HepG2 (cell line): ENCODE results near the gene ROM1. TPM values are rescaled to one million over a fixed set of nuclear protein-coding genes. Genes with fewer than 3 reads are reported as not detected.
A peak's percentile ranks its signal among the peaks of the same experiment; 100 is the strongest.

Experiments
- ATAC-seq: fragments of 200-7000 bp; cut with Tn5 transposase; 3 replicates; pipeline ENCODE4 v1.9.1; 2020; ENCODE audit warnings: mild to moderate bottlenecking, moderate library complexity
- BruUV-seq: library from RNA; stranded (reverse); fragments of 400-500 nt; replicated peaks from 2 replicates; lab custom pipeline; 2021; lab: Mats Ljungman, UMichigan
- CTCF ChIA-PET: fragments of 300-600 bp; formaldehyde crosslinking; extraction: SDS; loops from one replicate; lab custom pipeline; 2021; ENCODE audit warnings: low total read pairs, inconsistent platforms, low intra/inter-chr PET ratio; lab: Yijun Ruan, JAX
- POLR2A ChIA-PET: fragments of 350-600 bp; sonication (Branson Sonifier 250); formaldehyde crosslinking; loops from one replicate; lab custom pipeline; 2020; ENCODE audit warnings: antibody characterized with exemption, inconsistent platforms; lab: Yijun Ruan, JAX
- DNase-seq: peaks from one replicate; pipeline ENCODE4 v3.0.0-alpha.2; 2015; ENCODE audit warnings: low spot score
- FAIRE-seq: peaks from 3 replicates; lab custom pipeline; 2011; peaks lifted over from hg19 to GRCh38; lab: Jason Lieb, UNC
- H2AFZ ChIP-seq: one replicate; pipeline ENCODE4 v1.6.1; 2011; ENCODE audit warnings: low read length, inconsistent platforms
- H3K27ac ChIP-seq: fragments of 300-600 bp; 3 replicates; pipeline ENCODE4 v1.8.0; 2011; ENCODE audit warnings: mixed run types, mild to moderate bottlenecking, mixed read lengths, low read length, inconsistent platforms; ENCODE audit not compliant: insufficient read depth; ENCODE audit errors: extremely low read length
- H3K27me3 ChIP-seq, 2 experiments: fragments of 200-600 bp in 1 of 2; 2 replicates in 1 of 2; 3 replicates in 1 of 2; pipeline versions ENCODE4 v1.6.0 to v1.8.0; 2011; ENCODE audit warnings: low read length in 2 of 2, mild to moderate bottlenecking in 2 of 2, moderate library complexity in 2 of 2, inconsistent platforms in 1 of 2; ENCODE audit not compliant: insufficient read depth in 2 of 2, control insufficient read depth in 1 of 2
- H3K36me3 ChIP-seq, 2 experiments: fragments of 200-600 bp in 1 of 2; replicated peaks in 1 of 2; 2 replicates in 1 of 2; 3 replicates in 1 of 2; pipeline versions ENCODE4 v1.5.1 to v1.8.0; 2011; ENCODE audit warnings: low read length in 2 of 2, inconsistent platforms in 1 of 2; ENCODE audit not compliant: insufficient read depth in 2 of 2, control insufficient read depth in 1 of 2
- H3K4me1 ChIP-seq: 2 replicates; pipeline ENCODE4 v1.5.1; 2012; ENCODE audit warnings: low read length, inconsistent platforms; ENCODE audit not compliant: insufficient read depth
- H3K4me2 ChIP-seq: 2 replicates; pipeline ENCODE4 v1.6.0; 2011; ENCODE audit warnings: low read depth, low read length, inconsistent platforms
- H3K4me3 ChIP-seq, 3 experiments: fragments of 200-600 bp in 1 of 3; sonication (generic), shearing (Covaris generic) in 1 of 3; replicated peaks in 1 of 3; 2 replicates each; pipeline ENCODE4 v1.5.1; 2011 to 2016; ENCODE audit warnings: low read length in 3 of 3, inconsistent platforms in 2 of 3, low read depth in 2 of 3, mild to moderate bottlenecking in 2 of 3, control low read depth in 1 of 3, mixed read lengths in 1 of 3; ENCODE audit not compliant: insufficient read depth in 1 of 3
- H3K79me2 ChIP-seq: one replicate; pipeline ENCODE4 v1.6.1; 2011; ENCODE audit warnings: low read length, inconsistent platforms; ENCODE audit not compliant: insufficient read depth
- H3K9ac ChIP-seq: 2 replicates; pipeline ENCODE4 v1.6.0; 2011; ENCODE audit warnings: mild to moderate bottlenecking, low read depth, low read length, inconsistent platforms; ENCODE audit not compliant: insufficient read depth
- H3K9me3 ChIP-seq: 2 replicates; pipeline ENCODE4 v1.5.1; 2012; ENCODE audit warnings: mild to moderate bottlenecking, low read length
- H4K20me1 ChIP-seq: 2 replicates; pipeline ENCODE4 v1.6.0; 2011; ENCODE audit warnings: inconsistent platforms, mild to moderate bottlenecking, low read length, moderate library complexity; ENCODE audit not compliant: insufficient read depth
- AGO2 ChIP-seq: fragments of 200-400 bp; formaldehyde crosslinking; optimal IDR thresholded peaks from 2 replicates; pipeline ENCODE3; 2017; ENCODE audit warnings: mild to moderate bottlenecking, low read depth, low read length, moderate library complexity
- ATF5 ChIP-seq: sonication (generic); formaldehyde crosslinking; IDR thresholded peaks from 2 replicates; pipeline ENCODE4 v1.4.0; 2020; ENCODE audit warnings: mild to moderate bottlenecking, low read depth, missing genetic modification reagents
- GABPA ChIP-seq, 2 experiments: IDR thresholded peaks; 2 replicates each; pipeline ENCODE4 v1.6.1; 2011 to 2016; ENCODE audit warnings: low read depth in 2 of 2, low read length in 1 of 2, missing biosample characterization in 1 of 2, missing genetic modification characterization in 1 of 2
- HINFP ChIP-seq: sonication (generic); formaldehyde crosslinking; IDR thresholded peaks from 2 replicates; pipeline ENCODE4 v1.4.0; 2020; ENCODE audit warnings: low read depth, mild to moderate bottlenecking, missing genetic modification reagents
- HMGA1 ChIP-seq: sonication (generic); formaldehyde crosslinking; conservative IDR thresholded peaks from 2 replicates; pipeline ENCODE4 v1.4.0; 2020; ENCODE audit warnings: missing genetic modification reagents
- NCOA1 ChIP-seq: sonication (generic); formaldehyde crosslinking; IDR thresholded peaks from 2 replicates; pipeline ENCODE4 v1.9.0; 2021; ENCODE audit warnings: missing genetic modification reagents
- RELA ChIP-seq: sonication (generic); formaldehyde crosslinking; IDR thresholded peaks from 2 replicates; pipeline ENCODE4 v1.4.0; 2020; ENCODE audit warnings: missing genetic modification reagents
- TEAD3 ChIP-seq: optimal IDR thresholded peaks from 2 replicates; pipeline ENCODE3; 2016; ENCODE audit warnings: borderline replicate concordance
- ZNF501 ChIP-seq: sonication (generic); formaldehyde crosslinking; IDR thresholded peaks from 2 replicates; pipeline ENCODE4 v1.5.1; 2020; ENCODE audit warnings: mild to moderate bottlenecking, moderate library complexity, missing genetic modification reagents
- ZNF775 ChIP-seq: sonication (generic); formaldehyde crosslinking; IDR thresholded peaks from 2 replicates; pipeline ENCODE4 v1.4.0; 2020; ENCODE audit warnings: missing genetic modification reagents, mild to moderate bottlenecking, moderate library complexity, borderline replicate concordance
- WGBS: methylation state at CpG from one replicate; pipeline ENCODE4 v1.1.6; 2017; ENCODE audit warnings: low lambda C conversion rate; 5-methylcytosine and 5-hydroxymethylcytosine counted together
- in situ Hi-C: cut with HindIII; loops from 2 replicates; pipeline ENCODE4 v1.10.0; 2017; ENCODE audit warnings: low pct_unique_long_range_greater_than_20kb; ENCODE audit not compliant: extremely low pct_ligation_motif_present
- intact Hi-C: fragments of 100-400 bp; cut with micrococcal nuclease; formaldehyde crosslinking; loops from one replicate; pipeline ENCODE4 v1.10.0; 2022; ENCODE audit not compliant: unreplicated experiment
- polyA plus RNA-seq, 8 experiments: library from polyadenylated mRNA; depleted of rRNA in 3 of 8; stranded (reverse) in 7 of 8; unstranded in 1 of 8; fragments of >200 nt; fragmentation: Illumina TruSeq in 4 of 8; extraction: Trizol in 4 of 8; gene quantifications; 2 replicates each; pipeline versions ENCODE4 v1.2.1 to v1.2.3, GENCODE V29; 2011 to 2016; ENCODE audit warnings: low read depth in 4 of 8, missing spikeins in 1 of 8, mixed read lengths in 1 of 8; ENCODE audit not compliant: insufficient read depth in 1 of 8
- total RNA-seq, 5 experiments: library from RNA; depleted of rRNA; stranded (reverse); fragments of >200 nt; fragmentation: Illumina TruSeq; extraction: Trizol; gene quantifications; 2 replicates each; pipeline ENCODE4 v1.2.3, GENCODE V29; 2016; ENCODE audit warnings: low read depth in 1 of 5

ROM1 gene
- total and polyA plus RNA-seq, 2 of the 13 experiments (the other 11 are each of a cell fraction or from before 2014, with no cell fraction given), result 1.2 to 2.4 TPM

DNA sequence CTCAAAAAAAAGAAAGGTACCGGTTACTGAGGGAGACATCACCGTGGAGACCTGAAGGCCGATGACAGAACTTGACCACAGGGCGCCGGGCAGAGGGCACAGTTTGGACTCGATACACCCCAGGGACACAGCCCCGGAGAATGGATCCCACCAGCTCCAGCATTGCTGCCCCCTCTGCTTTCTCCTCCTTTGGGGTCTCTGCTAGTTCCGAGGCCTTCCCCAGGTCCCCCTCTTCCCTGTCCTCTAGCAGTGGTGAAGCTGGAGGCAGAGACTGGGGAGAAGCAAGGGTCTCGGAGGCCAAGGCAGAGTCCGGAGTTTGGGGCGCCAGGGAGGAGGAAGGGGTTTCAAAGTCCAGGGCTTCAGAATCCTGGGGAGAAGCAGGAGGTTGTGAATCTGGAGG, 34.5 kb upstream of the ROM1 start:
- Histone ChIP-seq H3K9ac (no peak overlapping the region), H3K27ac (no peak overlapping the region), H3K4me1 (peaks cover 23% of the 10 kb centered on the region), H3K4me3 (no peak overlapping the region), H4K20me1 (no peaks in the 10 kb centered on the region), H3K9me3 (no peaks in the 10 kb centered on the region), H3K4me2 (no peak overlapping the region), H3K36me3 (peaks cover 12 to 36% of the 10 kb centered on the region in 2 experiments), H3K79me2 (peaks cover 21% of the 10 kb centered on the region), H3K27me3 (no peaks in the 10 kb centered on the region), H2AFZ (no peak overlapping the region)
- no TSS peak for BruUV-seq
- in situ Hi-C loops (no loop called here), intact Hi-C loops (no loop called here)
- POLR2A ChIA-PET, result interaction anchor here (2.0 kb wide), 1 partner anchor 13 kb away, joined by 5 read pairs; the partner anchor contains the start of gene TUT1
- DNase-seq, result no peak
- CTCF ChIA-PET, result no interaction called here
- no peak for FAIRE-seq
- no peak for TF ChIP-seq TEAD3
- no peak for TF ChIP-seq RELA (CRISPR knock-in tag)
- no peak for TF ChIP-seq ZNF501
- no peak for TF ChIP-seq HMGA1 (CRISPR knock-in tag)
- TF ChIP-seq GABPA (IDR thresholded peaks at IDR 0.05; ENCODE audit: low read depth, low read length), result no peak
- no peak for TF ChIP-seq GABPA (CRISPR knock-in tag; IDR thresholded peaks at IDR 0.05; ENCODE audit: low read depth)
- TF ChIP-seq NCOA1 (CRISPR knock-in tag), result no peak
- TF ChIP-seq AGO2, result peak; percentile 15
- no peak for TF ChIP-seq ATF5 (CRISPR knock-in tag)
- over 99% methylated on average over 11 of the region's 11 CpGs for WGBS
- no peak for ATAC-seq

GRCh38 chr11:62579252-62579651, 33.8 kb upstream of the ROM1 start:
- Histone ChIP-seq H4K20me1 (no peaks in the 10 kb centered on the region), H2AFZ (no peak overlapping the region), H3K9me3 (no peaks in the 10 kb centered on the region), H3K4me3 (no peak overlapping the region), H3K4me2 (no peak overlapping the region), H3K4me1 (peaks cover 23% of the 10 kb centered on the region), H3K9ac (no peak overlapping the region), H3K36me3 (peaks cover 12 to 38% of the 10 kb centered on the region in 2 experiments), H3K79me2 (peaks cover 17% of the 10 kb centered on the region), H3K27me3 (no peaks in the 10 kb centered on the region), H3K27ac (no peak overlapping the region)
- 100% methylated on average over 2 of the region's 2 CpGs for WGBS
- ChIA-PET POLR2A (no interaction called here), CTCF (no interaction called here)
- no peak for ATAC-seq
- no peak for FAIRE-seq
- in situ Hi-C loops, result no loop called here
- DNase-seq, result no peak
- no TSS peak for BruUV-seq
- intact Hi-C loops, result no loop called here
- TF ChIP-seq HINFP (no peak), ZNF775 (CRISPR knock-in tag) (no peak)
